ENCODE data around the gene BPHL. TPM values are rescaled to one million over a fixed set of nuclear protein-coding genes. Genes with fewer than 3 reads are reported as not detected.

The BPHL gene
- total and polyA plus RNA-seq, 2 donors (not counting 1 experiment from before 2014, with no cell fraction given): 10.3 to 14.3 TPM

- 87% methylated on average over 11 of the region's 19 CpGs for WGBS (ENCODE audit: insufficient coverage)
- DNase-seq (no peak), ATAC-seq (ENCODE audit: low read depth) (no peak)
- Mint-ChIP-seq H3K4me1 (no peaks in the 10 kb centered on the region), H3K27ac (no peak overlapping the region), H3K27me3 (no peaks in the 10 kb centered on the region), H3K4me3 (no peak overlapping the region), H3K9me3 (ENCODE audit: insufficient read depth) (no peaks in the 10 kb centered on the region)
- Histone ChIP-seq H3K27me3 (replicated peaks in 1 of 4; ENCODE audit: control extremely low read depth in 1 of 4, control insufficient read depth in 3 of 4, insufficient read depth in 4 of 4, low read length in 3 of 4) (no peaks in the 10 kb centered on the region), H3K79me2 (ENCODE audit: control insufficient read depth, insufficient read depth, low read length) (no peaks in the 10 kb centered on the region), H3K9me3 (ENCODE audit: control extremely low read depth in 1 of 3, control insufficient read depth in 2 of 3, insufficient read depth in 1 of 3, low read length in 2 of 3) (peaks cover 0 to 11% (median 2%) of the 10 kb centered on the region in 3 donors), H3K27ac (ENCODE audit: low read length in 2 of 2) (no peak overlapping the region), H3K4me1 (ENCODE audit: control insufficient read depth in 2 of 2, insufficient read depth in 2 of 2, low read length in 2 of 2) (no peaks in the 10 kb centered on the region), H3K9ac (ENCODE audit: low read length) (no peak overlapping the region), H3K4me3 (ENCODE audit: control extremely low read depth in 1 of 5, extremely low read depth in 1 of 5, insufficient read depth in 1 of 5, low read depth in 2 of 5, low read length in 4 of 5) (no peak overlapping the region), H2AFZ (ENCODE audit: insufficient read depth, low read depth, low read length, poor library complexity, severe bottlenecking) (no peak overlapping the region), H3K36me3 (replicated peaks in 1 of 2; ENCODE audit: control extremely low read depth in 1 of 2, control insufficient read depth in 1 of 2, extremely low read depth in 1 of 2, insufficient read depth in 2 of 2, low read length in 1 of 2) (no peaks in the 10 kb centered on the region), H4K20me1 (ENCODE audit: control insufficient read depth, insufficient read depth, low read length, poor library complexity, severe bottlenecking) (no peaks in the 10 kb centered on the region), H3K4me2 (replicated peaks; ENCODE audit: low read depth, low read length, poor library complexity, severe bottlenecking) (no peak overlapping the region)
- CTCF ChIA-PET: interaction anchor here (0.7 to 1.3 kb wide), 3 partner anchors 9 to 57 kb away, joined by 3 to 4 read pairs (median 4); no protein-coding TSS in a partner anchor
- POLR2A ChIA-PET: interaction anchor here (0.7 kb wide), 1 partner anchor 17 kb away, joined by 3 read pairs; no protein-coding TSS in a partner anchor
- intact Hi-C loops (cut with micrococcal nuclease): no loop called here
- TF ChIP-seq EZH2 (IDR thresholded peaks at IDR 0.05; ENCODE audit: borderline replicate concordance, insufficient read depth, low read depth, low read length, poor library complexity, severe bottlenecking): no peak
- TF ChIP-seq, protein P1, sequence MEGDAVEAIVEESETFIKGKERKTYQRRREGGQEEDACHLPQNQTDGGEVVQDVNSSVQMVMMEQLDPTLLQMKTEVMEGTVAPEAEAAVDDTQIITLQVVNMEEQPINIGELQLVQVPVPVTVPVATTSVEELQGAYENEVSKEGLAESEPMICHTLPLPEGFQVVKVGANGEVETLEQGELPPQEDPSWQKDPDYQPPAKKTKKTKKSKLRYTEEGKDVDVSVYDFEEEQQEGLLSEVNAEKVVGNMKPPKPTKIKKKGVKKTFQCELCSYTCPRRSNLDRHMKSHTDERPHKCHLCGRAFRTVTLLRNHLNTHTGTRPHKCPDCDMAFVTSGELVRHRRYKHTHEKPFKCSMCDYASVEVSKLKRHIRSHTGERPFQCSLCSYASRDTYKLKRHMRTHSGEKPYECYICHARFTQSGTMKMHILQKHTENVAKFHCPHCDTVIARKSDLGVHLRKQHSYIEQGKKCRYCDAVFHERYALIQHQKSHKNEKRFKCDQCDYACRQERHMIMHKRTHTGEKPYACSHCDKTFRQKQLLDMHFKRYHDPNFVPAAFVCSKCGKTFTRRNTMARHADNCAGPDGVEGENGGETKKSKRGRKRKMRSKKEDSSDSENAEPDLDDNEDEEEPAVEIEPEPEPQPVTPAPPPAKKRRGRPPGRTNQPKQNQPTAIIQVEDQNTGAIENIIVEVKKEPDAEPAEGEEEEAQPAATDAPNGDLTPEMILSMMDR (IDR thresholded peaks at IDR 0.05): no peak
These were observed 76.3 kb downstream of the BPHL start for GRCh38 chr6:3194535-3195419.

DNA sequence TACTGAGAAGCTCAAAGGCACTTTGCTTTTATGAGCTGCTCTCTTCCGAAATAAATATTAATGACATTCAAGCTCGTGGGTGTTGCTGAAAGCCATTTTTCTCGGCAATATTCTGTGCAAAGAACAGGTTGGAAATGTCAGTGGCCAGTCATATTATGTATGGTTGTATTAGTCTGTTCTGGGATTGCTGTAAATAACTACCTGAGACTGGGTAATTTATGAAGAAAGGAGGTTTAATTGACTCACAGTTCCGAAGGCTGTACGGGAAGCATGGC is 76.8 kb downstream of the BPHL start:
- CTCF ChIA-PET: interaction anchor here (1.0 to 1.3 kb wide), 2 partner anchors 9 to 18 kb away, joined by 4 read pairs; no protein-coding TSS in a partner anchor
- no peak overlapping the region for H3K4me3 Mint-ChIP-seq
- 100% methylated on average over 3 of the region's 5 CpGs for WGBS (ENCODE audit: insufficient coverage)
- no peaks in the 10 kb centered on the region for H3K4me1 Mint-ChIP-seq
- no peak overlapping the region for H3K27ac Mint-ChIP-seq
- Histone ChIP-seq H3K9ac (ENCODE audit: low read length) (no peak overlapping the region), H3K79me2 (ENCODE audit: control insufficient read depth, insufficient read depth, low read length) (no peaks in the 10 kb centered on the region), H3K27ac (ENCODE audit: low read length in 2 of 2) (no peak overlapping the region), H4K20me1 (ENCODE audit: control insufficient read depth, insufficient read depth, low read length, poor library complexity, severe bottlenecking) (no peaks in the 10 kb centered on the region), H3K4me3 (ENCODE audit: control extremely low read depth in 1 of 5, extremely low read depth in 1 of 5, insufficient read depth in 1 of 5, low read depth in 2 of 5, low read length in 4 of 5) (no peak overlapping the region), H3K9me3 (ENCODE audit: control extremely low read depth in 1 of 3, control insufficient read depth in 2 of 3, insufficient read depth in 1 of 3, low read length in 2 of 3) (peaks cover 0 to 11% (median 2%) of the 10 kb centered on the region in 3 donors), H3K27me3 (replicated peaks in 1 of 4; ENCODE audit: control extremely low read depth in 1 of 4, control insufficient read depth in 3 of 4, insufficient read depth in 4 of 4, low read length in 3 of 4) (no peaks in the 10 kb centered on the region), H3K36me3 (replicated peaks in 1 of 2; ENCODE audit: control extremely low read depth in 1 of 2, control insufficient read depth in 1 of 2, extremely low read depth in 1 of 2, insufficient read depth in 2 of 2, low read length in 1 of 2) (no peaks in the 10 kb centered on the region), H3K4me2 (replicated peaks; ENCODE audit: low read depth, low read length, poor library complexity, severe bottlenecking) (no peak overlapping the region), H3K4me1 (ENCODE audit: control insufficient read depth in 2 of 2, insufficient read depth in 2 of 2, low read length in 2 of 2) (no peaks in the 10 kb centered on the region), H2AFZ (ENCODE audit: insufficient read depth, low read depth, low read length, poor library complexity, severe bottlenecking) (no peak overlapping the region)
- H3K9me3 Mint-ChIP-seq (ENCODE audit: insufficient read depth): no peaks in the 10 kb centered on the region
- ATAC-seq (ENCODE audit: low read depth): no peak
- no peak for TF ChIP-seq EZH2 (IDR thresholded peaks at IDR 0.05; ENCODE audit: borderline replicate concordance, insufficient read depth, low read depth, low read length, poor library complexity, severe bottlenecking)
- TF ChIP-seq, protein P1 (IDR thresholded peaks at IDR 0.05): no peak
- POLR2A ChIA-PET: no interaction called here
- DNase-seq: no peak
- intact Hi-C loops (cut with micrococcal nuclease): no loop called here
- H3K27me3 Mint-ChIP-seq: no peaks in the 10 kb centered on the region
